Neural progenitor cell (in vitro differentiated cells): ENCODE results near the gene GFOD1.
"Not testable (repeated sequence)": the region's sequence is repeated elsewhere in the genome, so short reads cannot be mapped to it uniquely, and the experiment has no call there.

ENCODE experiments used
- EZH2 ChIP-seq: fragments of 200-600 bp; sonication (generic); IDR thresholded peaks from 2 replicates; pipeline ENCODE4 v1.6.1; 2017; ENCODE audit warnings: antibody characterized with exemption, mild to moderate bottlenecking, moderate library complexity
- EZH2phosphoT487 ChIP-seq: fragments of 200-600 bp; sonication (generic); IDR thresholded peaks from 2 replicates; pipeline ENCODE4 v1.6.1; 2017; ENCODE audit warnings: antibody characterized with exemption
- TF ChIP-seq, protein P1 (sequence below): fragments of 200-600 bp; sonication (generic); IDR thresholded peaks from 2 replicates; pipeline ENCODE4 v1.5.1; 2017; ENCODE audit warnings: antibody characterized with exemption, mild to moderate bottlenecking

DNA sequence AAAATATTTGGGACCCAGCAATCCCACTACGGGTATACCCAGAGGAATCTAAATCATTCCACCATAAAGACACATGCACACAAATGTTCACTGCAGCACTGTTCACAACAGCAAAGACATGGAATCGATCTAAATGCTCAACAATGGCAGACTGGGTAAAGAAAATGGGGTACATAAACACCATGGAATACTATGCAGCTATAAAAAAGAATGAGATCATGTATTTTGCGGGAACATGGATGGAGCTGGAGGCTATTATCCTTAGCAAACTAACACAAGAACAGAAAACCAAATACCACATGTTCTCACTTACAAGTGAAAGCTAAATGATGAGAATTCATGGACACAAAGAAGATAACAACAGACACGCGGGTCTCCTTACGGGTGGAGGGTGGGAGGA lies 43.4 kb downstream of the GFOD1 start:
- TF ChIP-seq, protein P1, sequence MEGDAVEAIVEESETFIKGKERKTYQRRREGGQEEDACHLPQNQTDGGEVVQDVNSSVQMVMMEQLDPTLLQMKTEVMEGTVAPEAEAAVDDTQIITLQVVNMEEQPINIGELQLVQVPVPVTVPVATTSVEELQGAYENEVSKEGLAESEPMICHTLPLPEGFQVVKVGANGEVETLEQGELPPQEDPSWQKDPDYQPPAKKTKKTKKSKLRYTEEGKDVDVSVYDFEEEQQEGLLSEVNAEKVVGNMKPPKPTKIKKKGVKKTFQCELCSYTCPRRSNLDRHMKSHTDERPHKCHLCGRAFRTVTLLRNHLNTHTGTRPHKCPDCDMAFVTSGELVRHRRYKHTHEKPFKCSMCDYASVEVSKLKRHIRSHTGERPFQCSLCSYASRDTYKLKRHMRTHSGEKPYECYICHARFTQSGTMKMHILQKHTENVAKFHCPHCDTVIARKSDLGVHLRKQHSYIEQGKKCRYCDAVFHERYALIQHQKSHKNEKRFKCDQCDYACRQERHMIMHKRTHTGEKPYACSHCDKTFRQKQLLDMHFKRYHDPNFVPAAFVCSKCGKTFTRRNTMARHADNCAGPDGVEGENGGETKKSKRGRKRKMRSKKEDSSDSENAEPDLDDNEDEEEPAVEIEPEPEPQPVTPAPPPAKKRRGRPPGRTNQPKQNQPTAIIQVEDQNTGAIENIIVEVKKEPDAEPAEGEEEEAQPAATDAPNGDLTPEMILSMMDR: not testable (repeated sequence)
- TF ChIP-seq EZH2phosphoT487, EZH2: not testable (repeated sequence)
